ENCODE data around the gene FANCM. TPM values are rescaled to one million over a fixed set of nuclear protein-coding genes. Genes with fewer than 3 reads are reported as not detected.
"Not testable (repeated sequence)": the region's sequence is repeated elsewhere in the genome, so short reads cannot be mapped to it uniquely, and the experiment has no call there.

FANCM gene
- total RNA-seq, 1 experiment from 2014 or later = 9.1 TPM

DNA sequence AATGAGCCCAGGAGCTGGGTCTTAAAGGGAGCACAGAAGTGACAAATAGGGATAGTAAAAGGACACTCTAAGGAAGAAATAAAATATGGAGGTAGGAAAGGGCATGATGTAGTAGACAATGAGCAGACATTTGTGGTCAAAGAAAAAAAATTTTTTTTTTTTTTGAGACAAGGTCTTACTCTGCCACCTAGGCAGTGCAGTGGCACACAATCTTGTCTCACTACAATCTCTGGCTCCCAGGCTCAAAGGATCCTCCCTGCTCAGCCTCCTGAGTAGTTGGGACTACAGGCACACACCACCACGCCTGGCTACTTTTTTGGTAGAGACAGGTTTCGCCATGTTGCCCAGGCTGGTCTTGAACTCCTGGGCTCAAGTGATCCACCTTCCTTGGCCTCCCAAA is 10.0 kb upstream of the FANCM start:
- peaks cover 14% of the 10 kb centered on the region for H3K36me3 ChIP-seq (replicated peaks; ENCODE audit: control insufficient read depth, insufficient read depth, low read length)
- no peak overlapping the region for H3K4me3 ChIP-seq (ENCODE audit: insufficient read depth, low read depth, low read length)
- no peaks in the 10 kb centered on the region for H3K27me3 ChIP-seq (ENCODE audit: control insufficient read depth, insufficient read depth, low read length)
- no peak for DNase-seq

GRCh38 chr14:45128963-45129629 is 6.6 kb upstream of the FANCM start:
- DNase-seq = no peak
- Histone ChIP-seq H3K36me3 (replicated peaks; ENCODE audit: control insufficient read depth, insufficient read depth, low read length) (peaks cover 10% of the 10 kb centered on the region), H3K4me3 (ENCODE audit: insufficient read depth, low read depth, low read length) (no peak overlapping the region)

GRCh38 chr14:45133683-45134050 is 2.1 kb upstream of the FANCM start:
- peaks cover 1% of the 10 kb centered on the region; the same call in 1 of the 2 replicates for H3K36me3 ChIP-seq (replicated peaks; ENCODE audit: control insufficient read depth, insufficient read depth, low read length)
- no peaks in the 10 kb centered on the region for H3K27me3 ChIP-seq (ENCODE audit: control insufficient read depth, insufficient read depth, low read length)
- DNase-seq = no peak
- peak overlapping the region; percentile 77 for H3K4me3 ChIP-seq (ENCODE audit: insufficient read depth, low read depth, low read length)

More at GRCh38 chr14:45128963-45129629, 6.6 kb upstream of the FANCM start:
- H3K27me3 ChIP-seq (ENCODE audit: control insufficient read depth, insufficient read depth, low read length) = no peaks in the 10 kb centered on the region

DNA sequence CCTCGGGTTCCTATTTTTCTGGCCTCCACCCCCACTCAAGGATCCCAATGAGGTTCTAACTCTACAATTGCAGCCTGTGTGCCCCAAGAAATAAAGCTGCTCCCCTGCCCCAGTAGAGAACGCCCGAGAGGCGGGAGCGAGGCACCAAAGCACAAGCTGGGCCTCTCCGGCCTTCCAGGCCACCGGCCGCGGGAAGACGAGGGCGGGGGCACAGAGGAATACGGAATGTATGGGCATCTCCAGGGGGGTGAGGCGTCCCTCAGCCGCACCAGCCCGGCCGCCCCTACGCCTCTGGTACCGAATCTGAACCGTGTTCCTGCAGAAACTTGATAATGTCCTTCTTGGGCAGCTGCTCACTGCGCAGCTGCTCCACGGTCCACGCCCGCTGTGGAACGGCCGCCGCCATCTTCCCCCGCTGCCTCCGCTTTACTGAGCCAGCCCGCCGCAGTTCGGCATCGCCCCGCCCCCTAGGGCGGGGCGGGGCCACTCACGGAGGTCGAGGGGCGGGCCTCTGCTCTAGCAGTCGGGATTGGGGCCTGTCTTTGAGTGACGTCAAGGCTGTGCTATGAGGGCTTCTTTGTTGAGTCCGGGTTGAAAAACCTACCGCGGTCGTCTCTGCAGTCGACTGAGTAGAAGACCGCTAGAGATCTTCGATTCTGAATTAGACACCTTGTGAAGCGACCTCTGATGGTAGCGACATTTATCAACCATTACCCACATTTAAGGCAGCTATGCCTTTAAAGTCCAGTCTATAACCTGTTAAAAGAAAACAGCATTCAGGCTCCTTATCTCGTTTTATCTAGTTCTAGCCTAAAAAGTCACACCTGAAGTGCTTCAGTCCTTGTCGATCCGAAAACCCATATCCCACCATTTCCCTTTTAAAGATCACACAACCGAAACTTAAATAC is 1.4 kb upstream of the FANCM start, which contains the start of gene FKBP3:
TSS of gene FKBP3 (minus strand) at position 431 of the 908 bp plus-strand sequence. CDS start at position 406, 25 bp downstream.
- Histone ChIP-seq H3K27me3 (ENCODE audit: control insufficient read depth, insufficient read depth, low read length) (no peaks in the 10 kb centered on the region), H3K4me3 (ENCODE audit: insufficient read depth, low read depth, low read length) (peak within 1 kb of the TSS; percentile 95), H3K36me3 (replicated peaks; ENCODE audit: control insufficient read depth, insufficient read depth, low read length) (peaks cover 1% of the 10 kb centered on the region; the same call in 1 of the 2 replicates)
- peak; percentile 97 for DNase-seq

- no peak for DNase-seq
- H3K36me3 ChIP-seq (replicated peaks; ENCODE audit: control insufficient read depth, insufficient read depth, low read length) = no peaks in the 10 kb centered on the region; the same call in 1 of the 2 replicates
- no peaks in the 10 kb centered on the region for H3K27me3 ChIP-seq (ENCODE audit: control insufficient read depth, insufficient read depth, low read length)
- H3K4me3 ChIP-seq (ENCODE audit: insufficient read depth, low read depth, low read length) = peak overlapping the region; percentile 95
Measured at GRCh38 chr14:45135156-45135555, 574 bp upstream of the FANCM start.

DNA sequence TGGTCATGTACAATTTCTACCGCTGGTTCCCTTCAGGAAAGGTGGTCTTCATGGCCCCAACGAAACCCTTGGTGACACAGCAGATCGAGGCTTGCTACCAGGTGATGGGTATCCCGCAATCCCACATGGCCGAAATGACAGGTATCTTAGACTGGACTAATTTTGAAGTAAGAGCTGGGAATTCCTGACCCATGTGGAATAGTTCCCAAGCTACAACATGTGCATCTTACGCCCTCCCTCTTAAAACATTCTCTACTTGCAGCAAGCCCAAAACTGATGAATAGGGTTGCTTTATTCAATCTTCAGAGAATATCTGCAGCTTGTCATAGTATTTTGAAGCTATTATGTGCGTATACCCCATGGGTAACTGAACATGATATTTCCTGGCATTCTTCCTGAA is 669 bp downstream of the FANCM start:
- H3K4me3 ChIP-seq (ENCODE audit: insufficient read depth, low read depth, low read length) = peak overlapping the region; percentile 95
- H3K27me3 ChIP-seq (ENCODE audit: control insufficient read depth, insufficient read depth, low read length) = no peaks in the 10 kb centered on the region
- no peaks in the 10 kb centered on the region for H3K36me3 ChIP-seq (replicated peaks; ENCODE audit: control insufficient read depth, insufficient read depth, low read length)
- DNase-seq = no peak

- no peak overlapping the region for H3K4me3 ChIP-seq (ENCODE audit: insufficient read depth, low read depth, low read length)
- H3K27me3 ChIP-seq (ENCODE audit: control insufficient read depth, insufficient read depth, low read length) = no peaks in the 10 kb centered on the region
- no peaks in the 10 kb centered on the region for H3K36me3 ChIP-seq (replicated peaks; ENCODE audit: control insufficient read depth, insufficient read depth, low read length)
- DNase-seq = no peak
Measured at GRCh38 chr14:45140661-45141187, 5.0 kb downstream of the FANCM start.

DNA sequence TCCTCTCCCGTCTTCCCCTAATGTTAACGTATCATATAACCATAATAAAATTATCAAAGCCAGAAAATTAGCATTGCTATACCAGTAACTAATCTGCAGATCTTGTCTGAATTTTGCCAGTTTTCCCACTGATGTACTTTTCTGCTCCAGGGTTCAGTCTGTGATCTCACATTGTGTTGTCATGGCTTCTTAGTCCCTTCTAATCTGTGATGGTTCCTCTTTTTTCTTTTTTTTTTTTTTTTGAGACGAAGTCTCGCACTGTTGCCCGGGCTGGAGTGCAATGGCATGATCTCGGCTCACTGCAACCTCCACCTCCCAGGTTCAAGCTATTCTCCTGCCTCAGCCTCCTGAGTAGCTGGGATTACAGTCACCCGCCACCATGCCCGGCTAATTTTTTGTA is 6.4 kb downstream of the FANCM start:
- H3K4me3 ChIP-seq (ENCODE audit: insufficient read depth, low read depth, low read length); H3K36me3 ChIP-seq (replicated peaks; ENCODE audit: control insufficient read depth, insufficient read depth, low read length); H3K27me3 ChIP-seq (ENCODE audit: control insufficient read depth, insufficient read depth, low read length); DNase-seq: not testable (repeated sequence)

DNA sequence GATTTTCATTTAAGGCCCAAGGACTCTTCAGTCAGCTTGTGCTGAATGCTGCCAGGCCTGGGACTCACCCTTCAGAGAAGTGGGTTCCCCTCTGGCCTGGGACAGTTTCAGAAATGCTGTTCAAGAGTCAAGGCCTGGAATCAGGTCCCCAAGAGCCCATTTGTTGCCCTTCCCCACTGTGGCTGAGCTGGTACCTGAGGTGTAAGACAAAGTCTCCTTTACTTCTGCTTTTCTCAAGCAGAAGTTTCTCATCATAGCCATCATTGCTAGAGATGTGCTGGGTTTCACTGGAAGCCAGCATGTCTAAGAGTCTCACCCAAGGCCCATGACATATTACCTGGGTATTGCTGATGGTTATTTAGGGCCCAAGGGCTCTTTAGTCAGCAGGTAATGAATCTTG is 8.9 kb downstream of the FANCM start:
- no peak for DNase-seq
- Histone ChIP-seq H3K4me3 (ENCODE audit: insufficient read depth, low read depth, low read length) (no peak overlapping the region), H3K36me3 (replicated peaks; ENCODE audit: control insufficient read depth, insufficient read depth, low read length) (no peaks in the 10 kb centered on the region), H3K27me3 (ENCODE audit: control insufficient read depth, insufficient read depth, low read length) (no peaks in the 10 kb centered on the region)

DNA sequence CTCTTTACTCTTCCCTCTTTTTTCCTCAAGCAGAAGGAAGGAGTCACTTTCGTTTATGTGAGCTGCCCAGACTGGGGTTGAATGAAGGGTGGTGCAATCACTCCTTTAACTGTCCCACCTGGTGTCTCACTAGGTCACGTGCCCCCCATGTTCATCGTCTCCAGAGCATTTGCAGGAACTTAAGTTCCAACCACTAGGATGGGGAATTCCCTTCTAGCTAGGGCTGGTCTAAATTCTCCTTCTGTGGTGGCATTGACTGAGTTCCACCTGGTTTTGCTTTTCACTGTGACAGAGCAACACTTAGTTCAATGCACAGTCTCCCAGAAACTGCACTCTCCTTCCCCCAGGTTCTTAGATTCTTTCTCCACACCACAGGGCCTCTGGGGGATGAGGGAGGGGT is 9.5 kb downstream of the FANCM start:
- no peak for DNase-seq

DNA sequence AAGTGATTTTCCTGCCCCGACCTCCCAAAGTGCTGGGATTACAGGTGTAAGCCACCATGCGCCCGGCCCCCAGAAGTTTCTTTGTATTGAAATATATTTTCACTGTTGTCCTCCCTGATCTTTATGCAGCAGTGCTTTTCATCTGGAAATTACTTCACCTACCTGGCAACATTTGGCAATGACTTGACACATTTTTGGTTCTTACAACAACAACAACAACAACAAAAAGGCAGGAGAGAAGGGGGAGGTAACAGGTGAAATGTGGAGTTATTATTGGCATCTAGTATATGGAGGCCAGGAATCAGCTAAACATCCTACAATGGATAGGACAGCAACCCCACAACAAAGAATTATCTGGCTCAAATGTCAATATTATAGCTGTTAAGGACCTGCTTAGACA is 13.9 kb downstream of the FANCM start:
- no peak for DNase-seq
- no peaks in the 10 kb centered on the region for H3K27me3 ChIP-seq (ENCODE audit: control insufficient read depth, insufficient read depth, low read length)
- no peaks in the 10 kb centered on the region for H3K36me3 ChIP-seq (replicated peaks; ENCODE audit: control insufficient read depth, insufficient read depth, low read length)
- H3K4me3 ChIP-seq (ENCODE audit: insufficient read depth, low read depth, low read length) = no peak overlapping the region

More for the DNA sequence above, 9.5 kb downstream of the FANCM start:
- H3K4me3 ChIP-seq (ENCODE audit: insufficient read depth, low read depth, low read length) = no peak overlapping the region
- no peaks in the 10 kb centered on the region for H3K36me3 ChIP-seq (replicated peaks; ENCODE audit: control insufficient read depth, insufficient read depth, low read length)
- H3K27me3 ChIP-seq (ENCODE audit: control insufficient read depth, insufficient read depth, low read length) = no peaks in the 10 kb centered on the region

- no peak for DNase-seq
Measured at GRCh38 chr14:45150386-45150890, 14.7 kb downstream of the FANCM start.

GRCh38 chr14:45156067-45156466 is 20.3 kb downstream of the FANCM start:
- H3K36me3 ChIP-seq (replicated peaks; ENCODE audit: control insufficient read depth, insufficient read depth, low read length) = peaks cover 1% of the 10 kb centered on the region; the same call in 1 of the 2 replicates
- H3K27me3 ChIP-seq (ENCODE audit: control insufficient read depth, insufficient read depth, low read length) = no peaks in the 10 kb centered on the region
- H3K4me3 ChIP-seq (ENCODE audit: insufficient read depth, low read depth, low read length) = no peak overlapping the region
- DNase-seq = no peak

More at GRCh38 chr14:45150386-45150890, 14.7 kb downstream of the FANCM start:
- Histone ChIP-seq H3K27me3 (ENCODE audit: control insufficient read depth, insufficient read depth, low read length) (no peaks in the 10 kb centered on the region), H3K36me3 (replicated peaks; ENCODE audit: control insufficient read depth, insufficient read depth, low read length) (no peaks in the 10 kb centered on the region; the same call in 1 of the 2 replicates), H3K4me3 (ENCODE audit: insufficient read depth, low read depth, low read length) (no peak overlapping the region)

DNA sequence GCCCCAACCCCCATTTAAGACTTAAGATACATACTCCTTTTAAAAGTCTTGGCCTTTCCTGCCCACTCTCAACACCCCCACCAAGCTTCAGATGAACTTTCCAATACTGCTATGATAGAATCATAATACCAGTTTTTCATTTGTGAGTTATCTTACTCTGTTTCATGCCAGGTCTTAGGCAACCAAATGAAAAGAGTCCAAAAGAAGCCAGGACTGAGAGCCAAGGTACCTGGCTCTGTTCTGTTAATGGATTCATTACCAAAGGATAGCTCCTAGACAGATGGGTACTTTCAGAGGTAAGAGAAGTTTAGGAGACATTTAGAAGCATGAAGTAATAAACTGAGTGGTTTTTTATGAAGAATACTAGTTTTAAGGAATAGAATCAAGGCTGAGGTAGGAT is 34.2 kb downstream of the FANCM start:
- no peaks in the 10 kb centered on the region for H3K27me3 ChIP-seq (ENCODE audit: control insufficient read depth, insufficient read depth, low read length)
- DNase-seq = no peak
- H3K36me3 ChIP-seq (replicated peaks; ENCODE audit: control insufficient read depth, insufficient read depth, low read length) = peaks cover 5% of the 10 kb centered on the region
- no peak overlapping the region for H3K4me3 ChIP-seq (ENCODE audit: insufficient read depth, low read depth, low read length)

All from H7 (cell line).